K562 (cell line): Measurements from ENCODE around the gene APLF. TPM values are rescaled to one million over a fixed set of nuclear protein-coding genes. Genes with fewer than 3 reads are reported as not detected.

Experiments
- BRD4 ChIP-seq: fragments of 200-600 bp; sonication (generic); IDR thresholded peaks from 2 replicates; pipeline ENCODE4 v1.6.1; 2017; ENCODE audit warnings: inconsistent platforms
- CBFA2T3 ChIP-seq: fragments of 450-650 bp; IDR thresholded peaks from 2 replicates; pipeline ENCODE4 v1.6.1; 2017
- GTF2A2 ChIP-seq: IDR thresholded peaks from 2 replicates; pipeline ENCODE4 v1.6.1; 2016; ENCODE audit warnings: mild to moderate bottlenecking, missing genetic modification characterization, missing compliant biosample characterization
- HNRNPK ChIP-seq: fragments of 200-400 bp; formaldehyde crosslinking; IDR thresholded peaks from one replicate; pipeline ENCODE4 v1.6.1; 2018; ENCODE audit warnings: mild to moderate bottlenecking, low read depth, low read length; ENCODE audit not compliant: poor library complexity, severe bottlenecking
- JUN ChIP-seq, 2 experiments: sonication (generic) in 1 of 2; formaldehyde crosslinking in 1 of 2; IDR thresholded peaks; 2 replicates each; pipeline versions ENCODE4 v1.6.1 to v1.8.0; 2012 to 2022; ENCODE audit warnings: borderline replicate concordance in 2 of 2, mild to moderate bottlenecking in 2 of 2, improper control_type of control experiment in 1 of 2, low read depth in 1 of 2, low read length in 1 of 2, missing genetic modification reagents in 1 of 2
- KAT2B ChIP-seq: IDR thresholded peaks from one replicate; pipeline ENCODE4 v1.6.1; 2012; ENCODE audit warnings: low read depth, mild to moderate bottlenecking, control low read depth, inconsistent platforms, low read length, moderate library complexity
- KAT8 ChIP-seq: fragments of 450-650 bp; IDR thresholded peaks from 2 replicates; pipeline ENCODE4 v1.6.1; 2016; ENCODE audit warnings: low read depth, mild to moderate bottlenecking
- KDM2B ChIP-seq: fragments of 250-450 bp; sonication (Bioruptor Pico); IDR thresholded peaks from 2 replicates; pipeline ENCODE4 v1.8.0; 2021; ENCODE audit warnings: mild to moderate bottlenecking, moderate library complexity
- LARP7 ChIP-seq: fragments of 450-650 bp; IDR thresholded peaks from 2 replicates; pipeline ENCODE4 v1.6.1; 2016
- MAFG ChIP-seq: fragments of 450-650 bp; conservative IDR thresholded peaks from 2 replicates; pipeline ENCODE4 v1.6.1; 2016; ENCODE audit warnings: missing genetic modification characterization, missing compliant biosample characterization
- MYC ChIP-seq, 2 experiments: fragments of 250-450 bp in 1 of 2; sonication (Bioruptor Pico) in 1 of 2; IDR thresholded peaks; 2 replicates each; pipeline versions ENCODE4 v1.5.1 to v1.6.1; 2012 to 2021; ENCODE audit warnings: low read depth in 2 of 2, borderline replicate concordance in 1 of 2, improper control_type of control experiment in 1 of 2, low read length in 1 of 2, mild to moderate bottlenecking in 1 of 2, moderate library complexity in 1 of 2
- NONO ChIP-seq, 2 experiments: fragments of 200-400 bp in 1 of 2; fragments of 450-650 bp in 1 of 2; formaldehyde crosslinking in 1 of 2; IDR thresholded peaks; 2 replicates each; pipeline ENCODE4 v1.6.1; 2017; ENCODE audit warnings: low read depth in 2 of 2, mild to moderate bottlenecking in 2 of 2, moderate library complexity in 2 of 2, low read length in 1 of 2
- NRF1 ChIP-seq, 2 experiments: fragments of 450-650 bp; IDR thresholded peaks in 1 of 2; conservative IDR thresholded peaks in 1 of 2; 2 replicates each; pipeline ENCODE4 v1.6.1; 2014; ENCODE audit warnings: mild to moderate bottlenecking in 2 of 2
- SIN3B ChIP-seq: fragments of 450-650 bp; IDR thresholded peaks from 2 replicates; pipeline ENCODE4 v1.6.1; 2017; ENCODE audit warnings: low read depth, mild to moderate bottlenecking, moderate library complexity
- SMAD4 ChIP-seq: fragments of 250-450 bp; sonication (Bioruptor Pico); conservative IDR thresholded peaks from 2 replicates; pipeline ENCODE4 v1.8.0; 2021; ENCODE audit warnings: inconsistent platforms, mild to moderate bottlenecking, moderate library complexity
- STAG1 ChIP-seq: sonication (generic); formaldehyde crosslinking; IDR thresholded peaks from 2 replicates; pipeline ENCODE4 v1.5.0; 2020; ENCODE audit warnings: missing genetic modification reagents, borderline replicate concordance
- TEAD4 ChIP-seq, 2 experiments: sonication (generic) in 1 of 2; formaldehyde crosslinking in 1 of 2; IDR thresholded peaks; 2 replicates each; pipeline versions ENCODE4 v1.6.1 to v1.8.0; 2012 to 2022; ENCODE audit warnings: borderline replicate concordance in 1 of 2, inconsistent platforms in 1 of 2, low read length in 1 of 2, mild to moderate bottlenecking in 1 of 2, missing genetic modification reagents in 1 of 2
- TRIM24 ChIP-seq, 2 experiments: fragments of 450-650 bp; IDR thresholded peaks; 2 replicates each; pipeline ENCODE4 v1.6.1; 2016
- ZBTB43 ChIP-seq: sonication (generic); formaldehyde crosslinking; IDR thresholded peaks from 2 replicates; pipeline ENCODE4 v1.8.0; 2023; ENCODE audit warnings: mild to moderate bottlenecking, missing genetic modification reagents
- ZBTB7A ChIP-seq: IDR thresholded peaks from 2 replicates; pipeline ENCODE4 v1.6.1; 2011; ENCODE audit warnings: low read depth, mild to moderate bottlenecking, low read length, moderate library complexity, borderline replicate concordance; ENCODE audit not compliant: control insufficient read depth
- ZNF133 ChIP-seq: fragments of 250-450 bp; sonication (Bioruptor Pico); IDR thresholded peaks from 2 replicates; pipeline ENCODE4 v1.4.0; 2020; ENCODE audit warnings: mild to moderate bottlenecking
- ZNF184 ChIP-seq: sonication (generic); formaldehyde crosslinking; IDR thresholded peaks from 2 replicates; pipeline ENCODE4 v1.5.0; 2020; ENCODE audit warnings: missing genetic modification reagents
- ZNF696 ChIP-seq: fragments of 250-450 bp; sonication (Bioruptor Pico); conservative IDR thresholded peaks from 2 replicates; pipeline ENCODE4 v1.4.0; 2020; ENCODE audit warnings: mild to moderate bottlenecking, moderate library complexity
- ZNF699 ChIP-seq: fragments of 250-450 bp; sonication (Bioruptor Pico); IDR thresholded peaks from 2 replicates; pipeline ENCODE4 v1.8.0; 2021; ENCODE audit warnings: mild to moderate bottlenecking, moderate library complexity; ENCODE audit not compliant: insufficient replicate concordance
- ZNF717 ChIP-seq: fragments of 250-450 bp; sonication (Bioruptor Pico); IDR thresholded peaks from 2 replicates; pipeline ENCODE4 v1.5.0; 2021
- ZNF764 ChIP-seq: fragments of 250-450 bp; sonication (Bioruptor Pico); IDR thresholded peaks from 2 replicates; pipeline ENCODE4 v1.4.0; 2020; ENCODE audit warnings: low read depth, mild to moderate bottlenecking, moderate library complexity
- polyA plus RNA-seq, 8 experiments: library from polyadenylated mRNA; depleted of rRNA in 4 of 8; stranded (reverse) in 5 of 8; unstranded in 3 of 8; fragments of >200 nt; fragmentation: Nextera tagmentation in 2 of 8; fragmentation: Illumina TruSeq in 1 of 8; extraction: Ambion mirVana in 2 of 8; extraction: Trizol in 1 of 8; gene quantifications; 2 replicates each; pipeline versions ENCODE4 v1.2.1 to v1.2.3, GENCODE V29; 2011 to 2014; ENCODE audit warnings: inconsistent platforms in 1 of 8, missing spikeins in 1 of 8
- total RNA-seq, 7 experiments: library from RNA; depleted of rRNA in 6 of 7; stranded (reverse); fragments of >200 nt in 6 of 7; fragmentation: Illumina TruSeq in 2 of 7; extraction: Trizol in 2 of 7; gene quantifications; 2 replicates each; pipeline versions ENCODE4 v1.2.1 to v1.2.3, GENCODE V29; 2011 to 2021; ENCODE audit warnings: low replicate concordance in 1 of 7
- TF ChIP-seq, protein P1 (sequence below): sonication (generic); formaldehyde crosslinking; IDR thresholded peaks from 2 replicates; pipeline ENCODE4 v1.8.0; 2022; ENCODE audit warnings: mild to moderate bottlenecking, missing genetic modification reagents

The APLF gene
- total and polyA plus RNA-seq, 9 of the 15 experiments (the other 6 are each of a cell fraction or from before 2014, with no cell fraction given): 0.07 to 1.1 (median 0.71) TPM

GRCh38 chr2:68467077-68467960, at the start of gene APLF, which contains the start of gene FBXO48 (continued):
- TF ChIP-seq ZBTB43 (CRISPR knock-in tag) (no peak), TEAD4 (IDR thresholded peaks at IDR 0.05; ENCODE audit: low read length) (no peak), TEAD4 (CRISPR knock-in tag; IDR thresholded peaks at IDR 0.05; ENCODE audit: borderline replicate concordance) (no peak), LARP7 (no peak), GTF2A2 (tag) (no peak), ZNF133 (CRISPR knock-in tag) (no peak), NONO (IDR thresholded peaks at IDR 0.05; ENCODE audit: low read depth in 2 of 2, low read length in 1 of 2) (peak; percentile 40 to 53; a peak in 1 of 4 replicates), ZNF184 (CRISPR knock-in tag) (no peak), JUN (IDR thresholded peaks at IDR 0.05; ENCODE audit: borderline replicate concordance, low read depth, low read length) (peak; percentile 82), JUN (CRISPR knock-in tag; IDR thresholded peaks at IDR 0.05; ENCODE audit: borderline replicate concordance) (no peak), KDM2B (CRISPR knock-in tag) (peak; percentile 73; the same call in 1 of the 2 replicates), ZBTB7A (peak; percentile 96), HNRNPK (no peak), TRIM24 (IDR thresholded peaks at IDR 0.05) (no peak), KAT2B (no peak), ZNF717 (CRISPR knock-in tag) (no peak), MAFG (tag) (no peak), BRD4 (no peak), MYC (IDR thresholded peaks at IDR 0.05; ENCODE audit: low read depth, low read length) (peak; percentile 65), MYC (CRISPR knock-in tag; IDR thresholded peaks at IDR 0.05; ENCODE audit: borderline replicate concordance, low read depth) (0 out of 2 replicates have a peak, but pooled peaks have one; percentile 57), KAT8 (no peak), SIN3B (no peak; the same call in 1 of the 2 replicates), STAG1 (CRISPR knock-in tag) (no peak), CBFA2T3 (no peak), ZNF764 (CRISPR knock-in tag) (no peak), ZNF699 (CRISPR knock-in tag) (no peak), NRF1 (conservative IDR thresholded peaks at IDR 0.05 in 1 of 2, IDR thresholded peaks at IDR 0.05 in 1 of 2) (peak; percentile 97), SMAD4 (0 out of 2 replicates have a peak, but pooled peaks have one; percentile 61), ZNF696 (CRISPR knock-in tag) (no peak)
- TF ChIP-seq, protein P1, sequence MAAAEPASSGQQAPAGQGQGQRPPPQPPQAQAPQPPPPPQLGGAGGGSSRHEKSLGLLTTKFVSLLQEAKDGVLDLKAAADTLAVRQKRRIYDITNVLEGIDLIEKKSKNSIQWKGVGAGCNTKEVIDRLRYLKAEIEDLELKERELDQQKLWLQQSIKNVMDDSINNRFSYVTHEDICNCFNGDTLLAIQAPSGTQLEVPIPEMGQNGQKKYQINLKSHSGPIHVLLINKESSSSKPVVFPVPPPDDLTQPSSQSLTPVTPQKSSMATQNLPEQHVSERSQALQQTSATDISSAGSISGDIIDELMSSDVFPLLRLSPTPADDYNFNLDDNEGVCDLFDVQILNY (CRISPR knock-in tag): no peak
